ENCODE data around the gene ASAP3.

- TF ChIP-seq CTCF (IDR thresholded peaks at IDR 0.05; ENCODE audit: low read depth, low read length, missing input control) (no peak), RAD21 (IDR thresholded peaks at IDR 0.05) (no peak), HNF4A (conservative IDR thresholded peaks at IDR 0.05) (no peak), ZBTB33 (IDR thresholded peaks at IDR 0.05) (no peak), MAX (IDR thresholded peaks at IDR 0.05) (no peak), EGR1 (IDR thresholded peaks at IDR 0.05; ENCODE audit: low read depth in 2 of 2) (no peak), SP1 (IDR thresholded peaks at IDR 0.05) (no peak), YY1 (IDR thresholded peaks at IDR 0.05) (no peak), ATF3 (IDR thresholded peaks at IDR 0.05) (no peak), GABPA (IDR thresholded peaks at IDR 0.05 in 1 of 2, conservative IDR thresholded peaks at IDR 0.05 in 1 of 2) (no peak), TAF1 (conservative IDR thresholded peaks at IDR 0.05) (no peak), RXRA (IDR thresholded peaks at IDR 0.05) (no peak), REST (IDR thresholded peaks at IDR 0.05) (no peak)
Measured at GRCh38 chr1:23380719-23381118, 103.3 kb downstream of the ASAP3 start.
